Measurements from ENCODE around the gene RNF10.

Gene RNF10

DNA sequence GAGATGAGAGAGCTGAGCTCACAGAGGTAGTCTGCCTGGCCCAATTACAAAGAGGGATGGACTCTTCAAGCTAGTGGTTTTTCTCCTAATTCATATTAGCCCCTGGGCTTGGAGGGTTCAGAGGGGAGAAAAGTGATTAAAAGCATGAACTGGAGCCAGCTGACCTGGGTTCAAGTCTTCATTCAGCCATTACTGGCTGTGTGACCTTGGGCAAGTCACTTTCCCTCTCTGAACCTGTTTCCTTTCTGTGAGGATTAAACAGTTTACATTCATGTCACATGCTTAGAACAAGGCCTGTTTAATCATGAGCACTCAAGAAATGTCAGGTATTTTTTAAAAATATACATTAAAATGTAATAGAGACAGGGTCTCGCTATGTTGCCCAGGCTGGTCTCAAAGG, 54.2 kb downstream of the RNF10 start:
- TF ChIP-seq, protein P1, sequence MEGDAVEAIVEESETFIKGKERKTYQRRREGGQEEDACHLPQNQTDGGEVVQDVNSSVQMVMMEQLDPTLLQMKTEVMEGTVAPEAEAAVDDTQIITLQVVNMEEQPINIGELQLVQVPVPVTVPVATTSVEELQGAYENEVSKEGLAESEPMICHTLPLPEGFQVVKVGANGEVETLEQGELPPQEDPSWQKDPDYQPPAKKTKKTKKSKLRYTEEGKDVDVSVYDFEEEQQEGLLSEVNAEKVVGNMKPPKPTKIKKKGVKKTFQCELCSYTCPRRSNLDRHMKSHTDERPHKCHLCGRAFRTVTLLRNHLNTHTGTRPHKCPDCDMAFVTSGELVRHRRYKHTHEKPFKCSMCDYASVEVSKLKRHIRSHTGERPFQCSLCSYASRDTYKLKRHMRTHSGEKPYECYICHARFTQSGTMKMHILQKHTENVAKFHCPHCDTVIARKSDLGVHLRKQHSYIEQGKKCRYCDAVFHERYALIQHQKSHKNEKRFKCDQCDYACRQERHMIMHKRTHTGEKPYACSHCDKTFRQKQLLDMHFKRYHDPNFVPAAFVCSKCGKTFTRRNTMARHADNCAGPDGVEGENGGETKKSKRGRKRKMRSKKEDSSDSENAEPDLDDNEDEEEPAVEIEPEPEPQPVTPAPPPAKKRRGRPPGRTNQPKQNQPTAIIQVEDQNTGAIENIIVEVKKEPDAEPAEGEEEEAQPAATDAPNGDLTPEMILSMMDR (IDR thresholded peaks at IDR 0.05; ENCODE audit: borderline replicate concordance, insufficient read depth, low read depth, low read length): no peak
- H3K4me3 ChIP-seq (ENCODE audit: low read depth, low read length): no peak overlapping the region

DNA sequence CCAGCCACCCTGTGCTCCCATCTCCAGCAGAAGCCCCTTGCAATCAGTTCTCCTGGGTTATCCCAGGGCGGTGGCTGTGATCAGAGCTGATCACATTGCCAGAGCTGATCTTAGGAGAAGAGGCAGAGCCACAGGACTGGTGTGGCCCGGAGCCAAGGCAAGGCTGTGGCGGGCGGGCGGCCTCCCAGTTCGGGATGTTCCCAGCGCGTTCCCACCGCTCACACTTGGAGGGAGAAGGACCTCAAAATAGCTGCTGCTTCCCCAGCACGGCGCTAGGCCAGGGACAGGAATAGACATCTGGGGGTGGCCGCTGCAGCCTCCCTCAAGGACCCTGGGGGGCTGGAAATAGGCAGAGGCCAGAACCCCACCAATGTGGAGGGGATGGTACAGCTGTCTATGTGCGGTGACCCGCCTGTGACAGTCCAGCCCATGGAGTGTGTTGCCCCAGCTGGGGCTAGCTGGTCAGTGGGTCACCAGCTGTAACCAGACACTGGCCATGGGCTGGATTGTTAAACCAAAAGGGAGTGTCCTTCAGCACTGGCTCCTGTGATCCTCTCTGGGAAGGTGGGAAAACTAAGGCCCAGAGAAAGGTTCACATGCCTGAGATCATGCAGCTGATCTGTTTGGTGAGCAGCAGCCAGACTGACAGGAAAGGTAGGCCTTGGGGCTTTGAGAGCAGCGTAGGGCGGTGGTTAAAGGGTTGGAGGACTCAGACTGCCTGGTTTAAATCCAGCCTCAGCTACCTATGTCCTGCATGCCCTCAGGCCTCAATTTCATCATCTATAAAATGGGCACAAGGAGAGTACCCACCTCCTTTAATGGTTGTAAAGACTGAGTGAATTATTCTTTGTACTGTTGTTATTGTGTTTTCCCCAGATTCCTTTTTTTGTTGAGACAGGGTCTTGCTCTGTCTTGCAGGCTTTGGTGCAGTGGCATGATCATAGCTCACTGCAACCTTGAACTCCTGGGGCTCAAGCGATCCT, 55.1 kb downstream of the RNF10 start:
- TF ChIP-seq, protein P1 (IDR thresholded peaks at IDR 0.05; ENCODE audit: borderline replicate concordance, insufficient read depth, low read depth, low read length): no peak
- no peak overlapping the region for H3K4me3 ChIP-seq (ENCODE audit: low read depth, low read length)

DNA sequence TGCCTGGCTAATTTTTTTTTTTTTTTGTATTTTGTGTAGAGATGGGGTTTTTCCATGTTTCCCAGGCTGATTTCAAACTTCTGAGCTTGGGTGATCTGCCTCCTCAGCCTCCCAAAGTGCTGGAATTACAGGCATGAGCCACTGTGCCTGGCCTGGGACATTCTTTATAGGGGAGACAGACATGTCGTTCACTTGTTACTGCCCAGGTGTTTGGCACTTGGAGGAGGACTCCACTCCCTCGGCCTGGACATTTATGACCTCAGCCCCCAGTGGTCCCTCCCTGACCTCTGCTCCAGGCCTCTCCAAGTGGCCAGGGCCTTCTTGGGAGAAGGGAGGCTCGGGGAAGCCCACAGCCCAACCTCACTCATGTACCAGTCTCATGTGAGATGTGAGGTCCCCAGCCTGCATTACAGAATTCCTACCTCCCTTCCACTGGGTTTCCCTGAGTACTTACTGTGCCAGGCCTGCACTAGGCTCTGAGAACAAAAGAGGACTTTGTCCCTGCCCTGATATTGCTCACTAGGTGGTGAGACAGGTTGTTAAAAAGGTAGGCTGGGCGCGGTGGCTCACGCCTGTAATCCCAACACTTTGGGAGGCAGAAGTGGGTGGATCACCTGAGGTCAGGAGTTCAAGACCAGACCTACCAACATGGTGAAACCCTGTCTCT, 56.7 kb downstream of the RNF10 start:
- TF ChIP-seq, protein P1 (IDR thresholded peaks at IDR 0.05; ENCODE audit: borderline replicate concordance, insufficient read depth, low read depth, low read length): no peak
- no peak overlapping the region for H3K4me3 ChIP-seq (ENCODE audit: low read depth, low read length)

DNA sequence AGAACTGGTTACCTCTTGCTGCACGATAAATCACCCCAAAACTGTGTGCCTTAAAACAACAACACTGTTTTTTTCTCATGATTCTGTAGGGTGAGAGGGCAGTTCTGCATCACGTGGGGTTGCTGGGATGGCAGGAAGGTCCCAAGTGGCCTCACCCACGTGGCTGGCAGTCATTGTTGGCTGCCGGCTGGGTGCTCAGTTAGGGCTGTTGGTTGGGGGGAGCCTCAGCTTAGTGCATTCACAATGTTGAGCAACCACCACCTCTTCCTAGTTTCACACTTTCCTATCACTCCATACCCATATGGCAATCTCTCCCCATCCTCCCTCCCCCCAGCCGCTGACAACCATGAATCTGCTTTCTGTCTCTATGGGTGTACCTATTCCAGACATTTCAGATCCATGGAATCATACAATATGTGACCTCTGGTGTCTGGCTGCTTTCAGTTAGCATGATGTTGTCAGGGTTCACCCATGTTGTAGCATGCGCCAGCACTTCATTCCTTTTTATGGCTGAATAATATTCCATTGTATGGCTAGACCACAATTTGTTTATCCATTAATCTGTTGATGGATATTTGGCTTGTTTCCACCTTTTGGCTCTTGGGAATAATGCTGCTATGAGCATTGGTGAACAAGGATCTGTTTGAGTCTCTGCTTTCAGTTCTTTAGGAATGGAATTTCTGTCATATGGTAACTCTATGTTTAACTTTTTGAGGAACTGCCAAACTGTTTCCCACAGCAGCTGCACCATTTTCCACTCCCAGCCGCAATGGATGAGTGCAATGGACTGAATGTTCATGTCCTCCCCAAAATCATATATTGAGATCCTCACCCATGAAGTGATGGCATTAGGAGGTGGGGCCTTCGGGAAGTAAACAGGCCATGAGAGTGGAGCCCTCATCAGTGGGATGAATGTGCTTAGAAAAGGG, 58.2 kb downstream of the RNF10 start:
- TF ChIP-seq, protein P1 (IDR thresholded peaks at IDR 0.05; ENCODE audit: borderline replicate concordance, insufficient read depth, low read depth, low read length): no peak
- H3K4me3 ChIP-seq (ENCODE audit: low read depth, low read length): no peak overlapping the region

DNA sequence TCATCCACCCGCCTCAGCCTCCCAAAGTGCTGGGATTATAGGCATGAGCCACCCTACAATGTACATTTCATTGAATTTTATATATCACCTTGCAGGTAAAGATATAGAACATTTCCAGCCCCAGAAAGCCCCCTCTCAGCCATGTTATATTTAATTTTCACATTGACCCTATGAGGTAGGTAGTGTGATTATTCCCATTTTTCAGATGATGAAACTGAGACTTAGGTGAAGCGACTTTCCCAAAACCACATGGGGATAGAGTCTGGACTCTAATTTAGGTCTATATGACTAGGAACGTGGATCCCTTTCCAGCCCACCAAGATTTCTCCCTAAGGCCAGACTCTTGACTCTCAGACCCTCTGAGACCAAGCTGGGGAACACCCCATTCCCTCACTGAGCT, 62.7 kb downstream of the RNF10 start:
- no peak overlapping the region for H3K4me3 ChIP-seq (ENCODE audit: low read depth, low read length)
- TF ChIP-seq, protein P1 (IDR thresholded peaks at IDR 0.05; ENCODE audit: borderline replicate concordance, insufficient read depth, low read depth, low read length): no peak

DNA sequence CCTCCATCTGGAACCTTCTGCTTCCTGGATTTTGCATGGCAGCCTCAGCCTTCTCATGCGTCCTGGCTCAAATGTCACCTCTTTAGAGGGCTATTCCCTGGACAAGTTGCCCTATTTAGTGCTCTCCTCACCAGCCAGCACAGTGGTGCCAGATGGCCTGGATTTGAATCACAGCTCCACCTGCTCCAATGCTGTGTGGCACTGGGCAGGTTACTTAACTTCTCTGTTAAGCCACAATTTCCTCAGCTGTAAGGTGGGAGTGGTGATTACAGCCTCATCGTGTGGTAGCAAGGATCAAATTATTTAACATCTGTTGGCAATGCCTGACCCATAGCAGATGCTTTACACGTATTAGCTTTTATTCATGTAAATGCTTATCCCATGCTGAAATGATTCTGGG, 63.7 kb downstream of the RNF10 start:
- no peak overlapping the region for H3K4me3 ChIP-seq (ENCODE audit: low read depth, low read length)
- TF ChIP-seq, protein P1 (IDR thresholded peaks at IDR 0.05; ENCODE audit: borderline replicate concordance, insufficient read depth, low read depth, low read length): no peak
